Fibroblast of pulmonary artery (primary cell): ENCODE data around the gene CCK.

ENCODE experiments used
- DNase-seq: peaks from one replicate; pipeline ENCODE4 v3.0.0-alpha.2; 2010; ENCODE audit warnings: low read depth
- H3K4me3 ChIP-seq: replicated peaks from 2 replicates; pipeline ENCODE4 v1.5.1; 2011; ENCODE audit warnings: low read depth, mild to moderate bottlenecking, control low read depth, low read length, moderate library complexity
- TF ChIP-seq, protein P1 (sequence below): IDR thresholded peaks from 2 replicates; pipeline ENCODE4 v1.5.1; 2011; ENCODE audit warnings: mild to moderate bottlenecking, control low read depth, low read length, inconsistent platforms; ENCODE audit errors: missing control alignments

Gene CCK

DNA sequence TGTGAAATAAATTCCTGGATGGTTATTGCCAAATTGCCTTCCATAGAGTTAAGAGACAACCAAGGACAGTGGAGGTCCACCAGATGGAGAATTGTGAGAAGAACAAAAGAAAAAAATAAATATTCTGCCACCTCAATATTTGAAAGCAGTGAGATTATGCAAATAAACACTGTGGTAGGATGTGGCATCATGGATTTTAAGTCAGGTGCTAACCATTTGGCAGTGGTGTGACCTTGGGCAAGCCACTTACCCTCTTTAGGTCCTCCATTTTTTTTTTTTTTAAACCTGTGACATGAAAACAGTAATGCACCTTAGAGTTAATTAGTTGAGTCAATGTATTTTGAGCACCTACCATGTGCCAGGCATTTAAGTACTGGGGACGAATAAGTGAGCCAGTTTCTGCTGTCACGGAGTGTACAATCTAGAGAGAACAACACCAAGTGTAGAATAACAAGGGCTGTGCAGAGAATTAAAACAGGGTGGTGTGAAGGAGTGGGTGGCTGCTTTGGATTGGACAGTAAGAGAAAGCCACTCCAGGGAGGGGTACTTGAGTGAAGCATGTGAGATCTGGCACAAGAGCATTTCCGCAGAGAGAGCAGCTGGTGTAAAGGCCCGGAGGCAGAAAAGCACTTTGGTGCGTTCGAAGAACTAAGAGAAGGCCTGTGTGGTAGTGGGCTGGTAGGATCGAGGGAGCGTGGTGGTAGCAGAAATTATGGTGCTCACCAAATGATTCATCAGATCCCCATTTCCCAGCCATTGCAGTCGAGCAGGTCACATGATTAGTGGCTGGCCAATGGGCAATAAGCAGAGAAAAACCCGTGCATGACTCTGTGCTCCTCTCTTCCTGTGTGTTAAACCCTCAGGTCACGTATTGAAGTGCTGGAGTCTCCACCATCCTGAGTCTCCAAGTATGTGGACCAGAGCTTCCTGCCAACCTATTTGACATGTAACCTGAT lies 39.2 kb downstream of the CCK start:
- H3K4me3 ChIP-seq = no peak overlapping the region
- no peak for DNase-seq
- TF ChIP-seq, protein P1, sequence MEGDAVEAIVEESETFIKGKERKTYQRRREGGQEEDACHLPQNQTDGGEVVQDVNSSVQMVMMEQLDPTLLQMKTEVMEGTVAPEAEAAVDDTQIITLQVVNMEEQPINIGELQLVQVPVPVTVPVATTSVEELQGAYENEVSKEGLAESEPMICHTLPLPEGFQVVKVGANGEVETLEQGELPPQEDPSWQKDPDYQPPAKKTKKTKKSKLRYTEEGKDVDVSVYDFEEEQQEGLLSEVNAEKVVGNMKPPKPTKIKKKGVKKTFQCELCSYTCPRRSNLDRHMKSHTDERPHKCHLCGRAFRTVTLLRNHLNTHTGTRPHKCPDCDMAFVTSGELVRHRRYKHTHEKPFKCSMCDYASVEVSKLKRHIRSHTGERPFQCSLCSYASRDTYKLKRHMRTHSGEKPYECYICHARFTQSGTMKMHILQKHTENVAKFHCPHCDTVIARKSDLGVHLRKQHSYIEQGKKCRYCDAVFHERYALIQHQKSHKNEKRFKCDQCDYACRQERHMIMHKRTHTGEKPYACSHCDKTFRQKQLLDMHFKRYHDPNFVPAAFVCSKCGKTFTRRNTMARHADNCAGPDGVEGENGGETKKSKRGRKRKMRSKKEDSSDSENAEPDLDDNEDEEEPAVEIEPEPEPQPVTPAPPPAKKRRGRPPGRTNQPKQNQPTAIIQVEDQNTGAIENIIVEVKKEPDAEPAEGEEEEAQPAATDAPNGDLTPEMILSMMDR = no peak

DNA sequence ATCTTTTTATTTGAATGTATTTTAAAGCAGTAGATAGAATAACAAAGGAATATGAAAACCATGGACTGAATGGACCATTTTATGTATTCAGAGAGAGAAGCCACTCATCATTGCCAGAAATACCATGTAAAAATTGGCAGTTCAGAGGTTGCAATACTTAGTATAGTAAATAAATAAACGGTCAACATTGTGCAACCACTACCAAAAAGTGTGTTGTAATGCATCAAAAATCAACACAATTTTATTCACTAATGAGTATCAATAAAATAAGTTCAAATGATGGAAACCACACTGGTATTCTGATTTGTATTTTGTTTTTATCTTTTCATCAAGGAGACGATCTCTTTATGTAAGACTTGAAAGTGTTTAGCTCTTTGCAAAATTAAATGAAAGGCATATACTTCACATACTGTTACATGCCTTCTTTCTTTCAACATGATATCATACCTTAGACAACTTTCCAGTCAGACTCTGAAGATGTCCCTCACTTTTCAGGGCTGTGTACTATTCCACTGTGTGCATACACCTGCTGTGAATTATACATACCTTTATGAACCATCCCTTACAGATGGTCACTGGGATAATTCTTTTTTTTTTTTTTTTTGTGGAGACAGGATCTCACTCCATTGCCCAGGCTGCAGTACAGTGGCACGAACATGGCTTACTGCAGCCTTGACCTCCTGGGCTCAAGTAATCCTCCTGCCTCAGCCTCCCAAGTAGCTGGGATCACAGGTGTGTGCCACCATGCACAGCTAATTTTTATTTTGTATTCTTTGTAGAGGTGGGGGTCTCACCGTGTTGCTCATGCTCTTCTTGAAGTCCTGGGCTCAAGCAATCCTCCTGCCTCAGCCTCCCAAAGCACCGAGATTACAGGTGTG lies 40.3 kb downstream of the CCK start:
- TF ChIP-seq, protein P1 = no peak
- H3K4me3 ChIP-seq = no peak overlapping the region
- DNase-seq = no peak

DNA sequence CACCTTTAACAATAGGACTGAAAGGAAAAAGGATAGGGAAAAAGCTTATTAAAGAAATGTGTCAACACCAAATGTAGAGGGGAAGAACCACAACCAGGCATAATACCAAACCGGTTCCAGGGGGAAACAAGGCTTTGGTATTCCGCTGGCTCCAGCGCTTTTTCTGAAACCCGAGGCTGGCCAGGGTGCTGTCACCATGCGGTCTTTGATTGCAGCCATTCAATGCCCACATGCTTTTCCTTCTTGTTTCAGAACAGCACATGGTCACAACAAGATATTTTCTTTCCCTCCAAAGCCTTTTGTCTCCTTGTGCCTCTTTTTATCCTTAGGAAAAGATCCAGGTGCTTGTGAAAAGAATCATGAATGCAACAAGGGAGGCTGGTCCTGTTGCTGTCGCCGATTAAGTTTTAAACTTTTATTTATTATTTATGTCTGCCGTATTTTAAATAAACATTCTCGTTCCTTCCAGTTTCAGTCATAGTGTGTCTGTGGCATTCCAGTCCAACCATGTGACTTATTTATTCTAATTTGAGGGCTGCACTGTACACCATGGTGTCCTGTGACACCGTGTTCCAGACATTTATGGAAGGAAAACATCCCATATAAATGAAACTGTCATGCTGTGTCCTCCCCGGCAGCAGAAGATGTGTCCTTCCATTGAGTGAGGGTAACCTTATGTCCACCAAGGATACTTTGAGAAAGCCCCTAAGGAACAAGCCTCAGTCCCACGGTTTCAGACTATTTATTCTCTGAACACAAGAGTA lies 41.1 kb downstream of the CCK start:
- TF ChIP-seq, protein P1 = no peak
- H3K4me3 ChIP-seq = no peak overlapping the region
- no peak for DNase-seq

DNA sequence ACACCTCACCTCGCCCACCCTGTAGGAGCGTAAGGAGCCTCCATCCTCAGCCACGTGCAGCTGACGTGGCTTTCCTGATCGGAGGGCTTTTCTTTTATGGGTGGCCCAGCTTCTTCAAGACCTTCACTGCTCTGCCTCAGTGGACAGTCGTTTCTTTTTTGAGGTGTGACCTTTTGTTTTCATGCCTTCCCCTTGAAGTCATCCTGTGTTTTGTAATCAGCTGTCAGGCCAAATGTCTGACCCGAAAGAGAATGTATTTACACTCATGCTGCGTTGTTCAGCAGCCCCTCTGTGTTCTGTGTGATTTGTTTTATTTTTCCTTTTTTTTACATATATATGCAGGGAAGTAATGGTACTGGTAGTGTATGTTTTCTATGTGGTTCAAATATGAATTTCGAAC lies 41.8 kb downstream of the CCK start:
- DNase-seq = no peak
- H3K4me3 ChIP-seq = no peak overlapping the region
- TF ChIP-seq, protein P1 = no peak

DNA sequence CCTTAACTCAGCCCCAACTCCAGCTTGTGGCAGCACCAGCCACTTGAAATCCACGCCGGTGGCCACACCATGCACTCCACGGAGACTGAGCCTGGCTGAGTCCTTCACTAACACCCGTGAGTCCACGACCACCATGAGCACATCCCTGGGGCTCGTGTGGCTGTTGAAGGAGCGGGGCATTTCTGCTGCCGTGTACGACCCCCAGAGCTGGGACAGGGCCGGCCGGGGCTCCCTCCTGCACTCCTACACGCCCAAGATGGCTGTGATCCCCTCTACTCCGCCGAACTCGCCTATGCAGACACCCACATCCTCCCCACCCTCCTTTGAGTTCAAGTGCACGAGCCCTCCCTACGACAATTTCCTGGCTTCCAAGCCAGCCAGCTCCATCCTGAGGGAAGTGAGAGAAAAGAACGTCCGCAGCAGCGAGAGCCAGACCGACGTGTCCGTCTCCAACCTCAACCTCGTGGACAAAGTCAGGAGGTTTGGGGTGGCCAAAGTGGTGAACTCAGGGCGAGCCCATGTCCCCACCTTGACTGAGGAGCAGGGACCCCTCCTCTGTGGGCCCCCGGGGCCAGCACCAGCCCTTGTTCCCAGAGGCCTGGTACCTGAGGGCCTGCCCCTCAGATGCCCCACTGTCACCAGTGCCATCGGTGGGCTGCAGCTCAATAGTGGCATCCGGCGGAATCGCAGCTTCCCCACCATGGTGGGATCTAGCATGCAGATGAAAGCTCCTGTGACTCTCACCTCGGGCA lies 42.9 kb downstream of the CCK start:
- no peak overlapping the region for H3K4me3 ChIP-seq
- DNase-seq = no peak
- TF ChIP-seq, protein P1 = no peak
